ENCODE data around the gene TBL3. TPM values are rescaled to one million over a fixed set of nuclear protein-coding genes. Genes with fewer than 3 reads are reported as not detected.
A peak's percentile ranks its signal among the peaks of the same experiment; 100 is the strongest.

Gene TBL3
- total and polyA plus RNA-seq, 11 donors = 19.3 to 68.7 (median 22.0) TPM

GRCh38 chr16:2002406-2003230, 30.8 kb downstream of the TBL3 start:
- peaks cover 0 to 60% (median 53%) of the 10 kb centered on the region in 9 donors for H3K36me3 ChIP-seq

GRCh38 chr16:2003231-2003826, 31.5 kb downstream of the TBL3 start:
- Histone ChIP-seq H3K27me3 (no peaks in the 10 kb centered on the region), H3K4me1 (peaks cover 12 to 54% (median 37%) of the 10 kb centered on the region in 12 donors), H3K27ac (no peak overlapping the region), H3K4me3 (peak overlapping the region in 1 of 12 donors; percentile 31), H3K9me3 (no peaks in the 10 kb centered on the region), H3K36me3 (peaks cover 0 to 53% (median 46%) of the 10 kb centered on the region in 9 donors)
- intact Hi-C loops (cut with DNase I) = loop anchor here in 2 of 10 donors (10.0 kb wide), 2 partner anchors 151 to 501 kb away; partner anchors contain the start of gene TRAF7 (in 1 of the 2)
- WGBS, 4 donors = 80 to 87% (median 83%) methylated on average over 8 of the region's 8 CpGs
- TF ChIP-seq CTCF (IDR thresholded peaks at IDR 0.05) (no peak), POLR2A (IDR thresholded peaks at IDR 0.05) (no peak)
- ATAC-seq = no peak
- DNase-seq = no peak

More at GRCh38 chr16:2002406-2003230, 30.8 kb downstream of the TBL3 start:
- intact Hi-C loops (cut with DNase I) = loop anchor here in 2 of 10 donors (10.0 kb wide), 2 partner anchors 152 to 502 kb away; partner anchors contain the start of gene TRAF7 (in 1 of the 2)
- TF ChIP-seq POLR2A (IDR thresholded peaks at IDR 0.05) = no peak
- TF ChIP-seq CTCF (IDR thresholded peaks at IDR 0.05) = no peak
- ATAC-seq (no peak), DNase-seq (peak in 1 of 5 donors; percentile 64)
- WGBS, 4 donors = 89 to 96% (median 93%) methylated on average over 26 to 47 of the region's 47 CpGs
- no peak overlapping the region for H3K4me3 ChIP-seq
- H3K27ac ChIP-seq = no peak overlapping the region
- no peaks in the 10 kb centered on the region for H3K27me3 ChIP-seq
- H3K9me3 ChIP-seq = no peaks in the 10 kb centered on the region
- H3K4me1 ChIP-seq = peaks cover 5 to 47% (median 30%) of the 10 kb centered on the region in 12 donors

GRCh38 chr16:2003827-2004641, 32.2 kb downstream of the TBL3 start:
- Histone ChIP-seq H3K36me3 (peaks cover 0 to 46% (median 40%) of the 10 kb centered on the region in 9 donors), H3K4me3 (peak overlapping the region in 7 of 12 donors; percentile 5 to 41 (median 25)), H3K27ac (peak overlapping the region in 4 of 12 donors; percentile 2 to 32 (median 7)), H3K27me3 (no peaks in the 10 kb centered on the region), H3K9me3 (no peaks in the 10 kb centered on the region), H3K4me1 (peaks cover 17 to 61% (median 44%) of the 10 kb centered on the region in 12 donors)
- 27 to 52% (median 30%) methylated on average over 15 to 36 of the region's 36 CpGs for WGBS, 4 donors
- intact Hi-C loops (cut with DNase I) = loop anchor here in 2 of 10 donors (10.0 kb wide), 2 partner anchors 151 to 501 kb away; partner anchors contain the start of gene TRAF7 (in 1 of the 2)
- TF ChIP-seq POLR2A (IDR thresholded peaks at IDR 0.05) (peak in 1 of 2 donors; percentile 11), CTCF (IDR thresholded peaks at IDR 0.05) (peak; percentile 91 to 98 (median 95))
- peak; percentile 88 to 95 (median 93) for DNase-seq
- ATAC-seq = peak; percentile 75 to 90 (median 86)

All from heart left ventricle (tissue), 16 donors.